Measurements from ENCODE around the gene SLC47A2.

Gene SLC47A2

DNA sequence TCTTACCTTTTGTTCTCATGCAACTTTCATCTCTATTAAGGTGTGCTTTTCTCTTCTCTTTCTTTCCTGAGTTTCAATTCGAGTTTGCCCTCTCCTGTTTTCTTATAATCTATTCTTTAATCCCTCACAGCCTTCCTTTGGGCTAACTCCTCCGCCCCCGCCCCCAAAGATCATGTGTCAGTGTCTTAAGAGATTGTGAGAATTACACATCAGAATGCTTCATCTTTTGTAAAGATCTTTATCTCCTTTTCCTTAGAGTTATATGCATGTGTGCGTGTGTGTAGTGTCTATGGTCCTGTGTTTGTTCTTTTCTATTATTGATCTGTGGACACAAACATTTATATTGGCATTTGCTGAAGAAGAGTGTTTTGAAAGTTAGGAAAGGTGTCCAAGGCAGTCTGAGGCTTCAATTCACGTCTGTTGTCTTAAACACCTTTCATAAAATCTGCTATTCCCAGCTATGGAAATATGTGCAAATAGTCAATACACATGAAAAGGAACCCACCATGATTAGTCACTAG, 74.0 kb downstream of the SLC47A2 start:
- no peak for DNase-seq (ENCODE audit: low spot score)

DNA sequence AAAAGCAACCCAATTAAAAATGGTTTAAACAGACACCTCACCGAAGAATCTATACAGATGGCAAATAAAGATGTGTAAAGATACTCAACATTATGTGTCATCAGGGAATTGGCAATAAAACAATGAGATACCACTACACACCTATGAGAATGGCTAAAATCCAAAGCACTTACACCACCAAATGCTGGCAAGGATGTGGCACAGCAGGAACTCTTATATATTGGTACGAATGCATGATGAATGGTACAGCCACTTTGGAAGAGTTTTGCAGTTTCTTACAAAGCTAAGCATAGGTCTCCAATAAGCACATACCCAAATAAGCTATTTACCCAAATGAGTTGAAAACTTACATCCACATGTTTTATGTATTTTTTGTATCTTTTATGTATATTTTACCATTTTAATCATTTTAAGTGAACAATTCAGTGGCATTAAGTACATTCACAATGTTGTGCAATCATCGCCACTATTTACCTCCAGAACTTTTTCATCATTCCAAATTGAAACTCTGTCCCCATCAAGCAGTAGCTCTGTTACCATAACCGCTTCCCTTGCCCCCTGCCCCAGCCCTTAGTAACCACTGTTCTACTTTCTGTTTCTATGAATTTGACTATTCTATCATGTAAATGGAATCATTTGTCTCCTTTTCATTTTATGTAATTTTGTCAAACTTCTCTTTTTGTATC, 74.6 kb downstream of the SLC47A2 start:
- no peak for DNase-seq (ENCODE audit: low spot score)

DNA sequence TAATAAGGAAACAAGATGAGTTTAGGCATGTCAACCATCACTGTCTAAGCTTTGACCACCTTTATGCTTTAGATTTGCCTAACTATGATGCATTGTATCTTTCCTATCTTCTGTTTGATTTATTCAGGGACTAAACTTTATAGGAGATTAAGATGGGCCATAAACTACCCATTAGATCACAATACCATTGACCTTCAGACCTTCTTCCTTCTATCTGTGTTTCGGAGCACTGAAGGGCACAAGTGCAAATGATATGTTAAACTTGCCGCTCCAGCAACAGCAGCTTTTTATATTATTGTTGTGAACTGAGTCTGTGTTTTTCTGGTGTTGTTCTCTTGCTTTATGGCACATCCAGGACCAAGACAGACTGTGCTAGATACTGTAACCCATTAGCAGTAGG, 84.5 kb downstream of the SLC47A2 start:
- no peak for DNase-seq (ENCODE audit: low spot score)

DNA sequence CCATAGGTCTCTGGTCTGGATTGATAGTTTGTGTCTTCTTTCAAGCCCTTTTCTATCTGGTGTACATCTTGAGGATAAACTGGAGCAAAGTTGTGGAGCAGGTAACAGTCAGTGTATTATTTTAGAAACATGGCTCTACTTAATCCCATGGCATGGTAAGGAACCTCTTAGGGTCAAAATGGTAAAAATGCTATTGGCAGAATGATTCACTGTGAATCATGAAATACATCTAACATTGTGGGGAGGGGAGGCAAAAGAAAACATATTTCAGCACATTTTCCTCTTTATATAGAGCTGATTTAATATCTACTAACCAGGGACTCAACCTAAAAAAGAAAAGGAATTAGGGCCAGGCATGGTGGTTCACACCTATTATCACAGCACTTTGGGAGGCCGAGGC, 85.7 kb downstream of the SLC47A2 start:
- DNase-seq (ENCODE audit: low spot score): no peak

DNA sequence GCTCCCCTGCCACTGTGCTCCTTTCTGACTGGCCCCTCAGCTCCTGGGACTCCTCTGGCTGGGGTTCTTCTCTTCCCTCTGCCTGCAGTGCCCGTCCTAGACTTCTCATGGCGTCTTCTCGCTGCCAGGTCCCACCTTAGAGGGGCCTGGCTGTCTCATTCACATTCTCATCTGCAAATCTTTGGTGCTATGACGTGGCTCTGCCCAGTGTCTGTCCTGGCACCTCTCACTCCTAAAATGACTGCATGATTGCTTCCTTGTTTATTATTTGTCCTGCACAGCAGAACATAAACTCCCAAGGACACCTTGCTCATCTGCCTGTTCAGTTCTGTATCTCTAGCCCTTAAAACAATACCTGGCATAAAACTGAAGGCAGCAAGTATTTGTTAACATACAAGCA, 86.3 kb downstream of the SLC47A2 start:
- DNase-seq (ENCODE audit: low spot score): no peak

DNA sequence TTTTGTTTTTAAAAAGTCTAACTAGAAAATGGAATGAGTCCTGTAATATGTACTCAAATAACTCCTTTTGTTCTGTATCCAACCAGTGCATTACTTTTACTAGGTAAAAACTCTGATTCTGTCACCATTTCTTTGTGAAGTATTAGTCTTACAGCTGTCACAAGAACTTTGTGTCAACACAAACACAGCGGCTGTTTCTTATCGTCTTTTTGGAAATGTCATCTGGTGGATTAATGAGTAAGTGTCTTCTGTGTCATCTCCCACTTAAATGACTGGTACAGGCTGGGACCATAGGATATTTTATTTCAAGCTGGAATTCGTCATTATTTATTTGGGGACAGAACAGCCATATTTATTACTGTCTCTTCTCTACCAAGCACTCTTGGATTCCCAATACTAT, 86.9 kb downstream of the SLC47A2 start:
- no peak for DNase-seq (ENCODE audit: low spot score)
